Tibial nerve (tissue), 4 donors: Measurements from ENCODE around the gene UBE2E2. TPM values are rescaled to one million over a fixed set of nuclear protein-coding genes. Genes with fewer than 3 reads are reported as not detected.

Source experiments
- DNase-seq, 2 donors: peaks; one replicate each; pipeline ENCODE4 v3.0.0-alpha.2; 2019; ENCODE audit warnings: low spot score in 2 of 2
- H3K27ac ChIP-seq, 4 donors: fragments of 200-600 bp; sonication (generic) in 3 of 4; one replicate each; pipeline ENCODE4 v1.5.1; 2017 to 2019; ENCODE audit warnings: mild to moderate bottlenecking in 1 of 4
- H3K27me3 ChIP-seq, 2 donors: fragments of 200-600 bp; sonication (generic) in 1 of 2; one replicate each; pipeline versions ENCODE4 v1.5.1 to v1.6.0; 2017 to 2019
- H3K36me3 ChIP-seq, 3 donors: fragments of 200-600 bp; sonication (generic); one replicate each; pipeline ENCODE4 v1.5.1; 2018 to 2019
- H3K4me1 ChIP-seq, 4 donors: fragments of 200-600 bp; sonication (generic) in 3 of 4; one replicate each; pipeline ENCODE4 v1.5.1; 2017 to 2019
- H3K4me3 ChIP-seq, 4 donors: fragments of 200-600 bp; sonication (generic) in 3 of 4; one replicate each; pipeline ENCODE4 v1.5.1; 2017 to 2019; ENCODE audit warnings: mild to moderate bottlenecking in 1 of 4, moderate library complexity in 1 of 4
- H3K9me3 ChIP-seq, 4 donors: fragments of 200-600 bp; sonication (generic) in 3 of 4; one replicate each; pipeline ENCODE4 v1.5.1; 2017 to 2019
- EP300 ChIP-seq, 2 donors: sonication (generic); formaldehyde crosslinking; IDR thresholded peaks; one replicate each; pipeline ENCODE4 v1.6.1; 2017; ENCODE audit warnings: antibody characterized with exemption in 2 of 2, mild to moderate bottlenecking in 1 of 2
- POLR2A ChIP-seq, 2 donors: fragments of 450-650 bp; IDR thresholded peaks; one replicate each; pipeline ENCODE4 v1.6.1; 2017; ENCODE audit warnings: antibody characterized with exemption in 2 of 2, mild to moderate bottlenecking in 2 of 2, moderate library complexity in 2 of 2
- WGBS, 2 donors: methylation state at CpG; one replicate each; pipeline ENCODE4 v1.1.5; 2018; 5-methylcytosine and 5-hydroxymethylcytosine counted together
- total RNA-seq, 4 donors: library from RNA; depleted of rRNA; stranded (reverse); fragments of >200 nt; gene quantifications; one replicate each; pipeline ENCODE4 v1.1.0, GENCODE V29; 2016
- TF ChIP-seq, protein P1 (sequence below), 5 experiments: fragments of 200-600 bp in 3 of 5; fragments of 450-650 bp in 2 of 5; sonication (generic) in 3 of 5; IDR thresholded peaks; one replicate each; pipeline ENCODE4 v1.5.1; 2016 to 2019; ENCODE audit warnings: antibody characterized with exemption in 5 of 5, mild to moderate bottlenecking in 3 of 5, moderate library complexity in 2 of 5

UBE2E2 gene
- total RNA-seq, 4 donors from 2014 or later, result 67.1 to 222 (median 130) TPM

DNA sequence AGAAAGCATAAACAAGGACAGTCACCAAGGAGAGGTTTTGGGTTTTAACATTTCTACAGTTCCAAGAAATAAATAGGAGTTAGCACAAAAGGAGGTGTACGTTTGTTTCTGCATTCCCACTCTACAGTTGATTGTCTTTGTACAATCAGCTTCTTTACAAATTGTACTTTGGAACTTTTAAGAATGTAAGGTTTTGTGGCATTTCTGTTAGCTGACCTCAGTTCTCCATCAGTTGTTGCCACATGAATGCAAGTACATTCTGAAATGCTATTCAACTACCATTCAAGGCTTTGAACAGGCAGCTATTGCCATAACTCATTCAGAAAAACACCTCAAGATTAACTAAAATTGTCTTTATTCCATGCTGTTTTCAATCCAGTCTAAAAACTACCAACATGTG lies 349.4 kb downstream of the UBE2E2 start:
- H3K27ac ChIP-seq, result no peak overlapping the region
- no peaks in the 10 kb centered on the region for H3K9me3 ChIP-seq
- TF ChIP-seq POLR2A (IDR thresholded peaks at IDR 0.05) (no peak), EP300 (IDR thresholded peaks at IDR 0.05) (no peak)
- TF ChIP-seq, protein P1, sequence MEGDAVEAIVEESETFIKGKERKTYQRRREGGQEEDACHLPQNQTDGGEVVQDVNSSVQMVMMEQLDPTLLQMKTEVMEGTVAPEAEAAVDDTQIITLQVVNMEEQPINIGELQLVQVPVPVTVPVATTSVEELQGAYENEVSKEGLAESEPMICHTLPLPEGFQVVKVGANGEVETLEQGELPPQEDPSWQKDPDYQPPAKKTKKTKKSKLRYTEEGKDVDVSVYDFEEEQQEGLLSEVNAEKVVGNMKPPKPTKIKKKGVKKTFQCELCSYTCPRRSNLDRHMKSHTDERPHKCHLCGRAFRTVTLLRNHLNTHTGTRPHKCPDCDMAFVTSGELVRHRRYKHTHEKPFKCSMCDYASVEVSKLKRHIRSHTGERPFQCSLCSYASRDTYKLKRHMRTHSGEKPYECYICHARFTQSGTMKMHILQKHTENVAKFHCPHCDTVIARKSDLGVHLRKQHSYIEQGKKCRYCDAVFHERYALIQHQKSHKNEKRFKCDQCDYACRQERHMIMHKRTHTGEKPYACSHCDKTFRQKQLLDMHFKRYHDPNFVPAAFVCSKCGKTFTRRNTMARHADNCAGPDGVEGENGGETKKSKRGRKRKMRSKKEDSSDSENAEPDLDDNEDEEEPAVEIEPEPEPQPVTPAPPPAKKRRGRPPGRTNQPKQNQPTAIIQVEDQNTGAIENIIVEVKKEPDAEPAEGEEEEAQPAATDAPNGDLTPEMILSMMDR (IDR thresholded peaks at IDR 0.05), result no peak
- WGBS, 2 donors, result 38 to 57% methylated on average over 1 of the region's 1 CpG
- DNase-seq, result no peak
- no peak overlapping the region for H3K4me3 ChIP-seq
- H3K36me3 ChIP-seq, result peaks cover 0 to 4% (median 0%) of the 10 kb centered on the region in 3 donors
- no peaks in the 10 kb centered on the region for H3K27me3 ChIP-seq
- peaks cover 0 to 31% (median 0%) of the 10 kb centered on the region in 4 donors for H3K4me1 ChIP-seq

DNA sequence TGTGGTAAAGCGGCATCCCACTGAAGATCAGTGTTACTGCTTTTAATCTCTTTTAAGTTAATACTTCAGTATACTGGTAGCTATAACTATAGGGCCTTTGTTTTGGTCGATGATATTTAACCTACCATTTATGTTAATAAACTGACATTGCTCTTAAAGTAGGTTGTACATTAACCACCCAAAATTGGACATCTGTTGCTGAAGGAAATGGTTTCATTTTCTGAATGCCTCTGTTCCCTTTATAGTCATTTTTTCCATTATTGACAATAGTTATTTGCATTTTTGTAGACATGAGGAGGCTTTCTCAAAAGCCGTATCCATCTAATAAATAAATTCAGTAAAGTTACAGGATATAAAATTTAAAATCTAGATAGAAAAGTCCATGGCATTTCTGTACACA lies 350.2 kb downstream of the UBE2E2 start:
- H3K9me3 ChIP-seq, result no peaks in the 10 kb centered on the region
- WGBS, 2 donors, result 76 to 79% methylated on average over 3 of the region's 3 CpGs
- DNase-seq, result no peak
- H3K27ac ChIP-seq, result no peak overlapping the region
- H3K4me3 ChIP-seq, result no peak overlapping the region
- H3K27me3 ChIP-seq, result no peaks in the 10 kb centered on the region
- peaks cover 0 to 23% (median 0%) of the 10 kb centered on the region in 4 donors for H3K4me1 ChIP-seq
- peaks cover 0 to 5% (median 0%) of the 10 kb centered on the region in 3 donors for H3K36me3 ChIP-seq
- TF ChIP-seq, protein P1 (IDR thresholded peaks at IDR 0.05), result no peak
- no peak for TF ChIP-seq POLR2A (IDR thresholded peaks at IDR 0.05)
- no peak for TF ChIP-seq EP300 (IDR thresholded peaks at IDR 0.05)

DNA sequence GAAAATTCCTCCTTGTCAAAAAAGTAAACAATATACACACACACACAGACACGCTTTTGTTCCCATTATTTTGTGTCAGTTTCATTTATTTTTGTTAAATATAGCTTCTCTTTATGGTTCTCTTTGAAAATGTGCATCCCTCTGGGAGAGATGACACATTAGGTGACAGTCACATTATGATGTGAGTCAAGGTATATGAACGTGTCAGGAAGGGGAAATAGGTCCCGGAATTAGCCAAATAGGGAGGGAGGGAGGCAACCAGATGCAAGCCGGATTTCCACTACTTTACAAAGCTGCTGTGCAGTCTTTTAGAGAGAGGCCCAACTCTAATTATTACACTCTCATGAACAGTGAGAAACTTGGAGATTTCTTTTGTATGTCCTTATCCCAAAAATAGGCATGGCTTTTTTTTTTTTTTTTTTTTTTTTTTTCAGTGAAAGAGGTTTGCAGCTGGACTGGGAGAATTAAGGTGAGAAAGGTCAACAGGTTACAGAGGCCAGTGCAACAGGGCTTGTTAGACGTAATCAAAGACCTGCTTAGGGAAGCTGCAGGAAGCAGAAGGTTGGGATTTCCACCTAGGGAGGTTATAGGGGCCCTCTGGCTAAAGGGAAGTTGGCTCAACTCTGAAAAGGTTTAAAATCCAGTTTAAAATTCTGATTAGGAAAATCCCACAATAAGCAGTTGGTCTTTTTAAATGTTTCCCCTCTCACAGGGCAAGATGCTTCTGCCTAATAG lies 362.1 kb downstream of the UBE2E2 start:
- Histone ChIP-seq H3K9me3 (no peaks in the 10 kb centered on the region), H3K4me3 (no peak overlapping the region), H3K27ac (no peak overlapping the region), H3K36me3 (no peaks in the 10 kb centered on the region), H3K4me1 (peaks cover 0 to 24% (median 0%) of the 10 kb centered on the region in 4 donors), H3K27me3 (no peaks in the 10 kb centered on the region)
- 74 to 76% methylated on average over 5 of the region's 5 CpGs for WGBS, 2 donors
- DNase-seq, result no peak
- TF ChIP-seq, protein P1 (IDR thresholded peaks at IDR 0.05), result no peak
- TF ChIP-seq POLR2A (IDR thresholded peaks at IDR 0.05) (no peak), EP300 (IDR thresholded peaks at IDR 0.05) (no peak)

DNA sequence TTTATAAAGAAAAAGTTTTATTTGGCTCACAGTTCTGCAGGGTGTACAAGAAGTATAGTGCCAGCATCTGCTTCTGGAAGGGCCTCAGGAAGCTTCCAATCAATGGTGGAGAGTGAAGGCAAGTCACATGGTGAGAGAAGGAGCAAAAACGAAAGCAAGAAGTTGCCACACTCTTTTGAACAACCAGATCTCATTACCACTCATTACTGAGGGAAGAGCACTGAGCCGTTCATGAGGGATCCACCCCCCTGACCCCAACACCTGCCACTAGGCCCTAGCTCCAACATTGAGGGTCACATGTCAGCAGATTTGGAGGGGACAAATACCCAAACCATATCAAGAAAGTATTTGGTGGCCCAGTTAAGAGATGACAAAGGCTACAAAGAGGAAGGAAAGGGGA lies 363.4 kb downstream of the UBE2E2 start:
- DNase-seq, result no peak
- Histone ChIP-seq H3K4me1 (peaks cover 0 to 24% (median 0%) of the 10 kb centered on the region in 4 donors), H3K4me3 (no peak overlapping the region), H3K9me3 (no peaks in the 10 kb centered on the region), H3K27me3 (no peaks in the 10 kb centered on the region), H3K36me3 (no peaks in the 10 kb centered on the region), H3K27ac (no peak overlapping the region)
- WGBS, 2 donors, result 85 to 86% methylated on average over 2 of the region's 2 CpGs
- TF ChIP-seq POLR2A (IDR thresholded peaks at IDR 0.05) (no peak), EP300 (IDR thresholded peaks at IDR 0.05) (no peak)
- TF ChIP-seq, protein P1 (IDR thresholded peaks at IDR 0.05), result no peak

DNA sequence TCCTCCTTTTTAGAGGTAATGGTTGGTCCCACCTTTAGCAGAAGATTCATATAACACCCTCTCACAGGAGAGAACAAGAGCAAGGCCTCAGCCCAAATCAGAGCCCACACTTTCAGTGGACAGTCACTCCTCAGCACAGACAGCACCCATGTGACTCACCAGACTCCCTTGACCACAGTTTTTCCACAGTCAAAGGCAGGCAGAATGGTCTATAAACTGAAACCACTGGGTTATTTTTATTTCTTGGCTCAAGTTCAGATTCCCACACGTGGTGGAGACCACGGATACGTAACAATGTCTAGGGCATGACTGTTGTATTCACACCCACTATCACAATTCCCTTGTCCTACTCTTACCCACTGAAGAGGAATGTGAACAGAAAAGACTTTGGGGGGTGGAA lies 364.8 kb downstream of the UBE2E2 start:
- Histone ChIP-seq H3K27me3 (no peaks in the 10 kb centered on the region), H3K4me3 (no peak overlapping the region), H3K27ac (no peak overlapping the region), H3K9me3 (no peaks in the 10 kb centered on the region), H3K36me3 (no peaks in the 10 kb centered on the region), H3K4me1 (peaks cover 0 to 24% (median 0%) of the 10 kb centered on the region in 4 donors)
- WGBS, 2 donors, result 5 to 7% methylated on average over 3 of the region's 3 CpGs
- no peak for DNase-seq
- TF ChIP-seq POLR2A (IDR thresholded peaks at IDR 0.05), result no peak
- TF ChIP-seq, protein P1 (IDR thresholded peaks at IDR 0.05), result no peak
- no peak for TF ChIP-seq EP300 (IDR thresholded peaks at IDR 0.05)
